WTC11 (cell line): ENCODE data around the gene FGF14. TPM values are rescaled to one million over a fixed set of nuclear protein-coding genes. Genes with fewer than 3 reads are reported as not detected.

ENCODE experiments used
- ATAC-seq: fragments of 200-7000 bp; cut with Tn5 transposase; 2 replicates; pipeline ENCODE4 v1.10.0; 2021; ENCODE audit warnings: mild to moderate bottlenecking, moderate library complexity
- CTCF ChIA-PET: fragments of 300-600 bp; sonication (Branson Sonifier 250); formaldehyde crosslinking; loops from one replicate; lab custom pipeline; 2021; ENCODE audit warnings: antibody characterized with exemption; lab: Charles Lee
- POLR2A ChIA-PET: fragments of 350-600 bp; sonication (Branson Sonifier 250); formaldehyde crosslinking; loops from one replicate; lab custom pipeline; 2021; ENCODE audit warnings: antibody characterized with exemption; lab: Charles Lee
- DNase-seq: peaks from one replicate; pipeline ENCODE4 v3.0.0; 2021; ENCODE audit warnings: low spot score
- H3K27ac Mint-ChIP-seq: 2 replicates; pipeline ENCODE4 v1.8.0; 2021; ENCODE audit warnings: mixed read lengths
- H3K27me3 Mint-ChIP-seq: 2 replicates; pipeline ENCODE4 v1.8.0; 2021; ENCODE audit warnings: low read depth, mild to moderate bottlenecking, moderate library complexity, mixed read lengths
- H3K36me3 Mint-ChIP-seq: 2 replicates; pipeline ENCODE4 v1.8.0; 2021; ENCODE audit warnings: mixed read lengths
- H3K4me1 Mint-ChIP-seq: 2 replicates; pipeline ENCODE4 v1.8.0; 2022; ENCODE audit warnings: mixed read lengths
- H3K4me3 Mint-ChIP-seq: 2 replicates; pipeline ENCODE4 v1.8.0; 2021; ENCODE audit warnings: mild to moderate bottlenecking, moderate library complexity, mixed read lengths
- H3K9me3 Mint-ChIP-seq: 2 replicates; pipeline ENCODE4 v1.8.0; 2021; ENCODE audit warnings: mixed read lengths
- EMX1 ChIP-seq: fragments of 250-450 bp; sonication (Bioruptor Pico); IDR thresholded peaks from 2 replicates; pipeline ENCODE4 v1.8.0; 2021; ENCODE audit warnings: mild to moderate bottlenecking
- ESRRA ChIP-seq: sonication (generic); formaldehyde crosslinking; IDR thresholded peaks from 2 replicates; pipeline ENCODE4 v1.8.1; 2022; ENCODE audit warnings: mild to moderate bottlenecking, missing genetic modification reagents, borderline replicate concordance
- HMGXB4 ChIP-seq: sonication (generic); formaldehyde crosslinking; IDR thresholded peaks from 2 replicates; pipeline ENCODE4 v1.8.1; 2023; ENCODE audit warnings: mild to moderate bottlenecking, moderate library complexity, missing genetic modification reagents
- MYBL2 ChIP-seq: sonication (generic); formaldehyde crosslinking; IDR thresholded peaks from 2 replicates; pipeline ENCODE4 v1.8.1; 2023; ENCODE audit warnings: mild to moderate bottlenecking, moderate library complexity, missing genetic modification reagents
- TCF7 ChIP-seq: sonication (generic); formaldehyde crosslinking; IDR thresholded peaks from 2 replicates; pipeline ENCODE4 v1.8.0; 2022; ENCODE audit warnings: mild to moderate bottlenecking, low read depth, missing genetic modification reagents, moderate library complexity
- ZNF121 ChIP-seq: sonication (generic); formaldehyde crosslinking; IDR thresholded peaks from 2 replicates; pipeline ENCODE4 v1.8.0; 2023; ENCODE audit warnings: missing genetic modification reagents
- ZNF281 ChIP-seq: sonication (generic); formaldehyde crosslinking; IDR thresholded peaks from 2 replicates; pipeline ENCODE4 v1.8.0; 2023; ENCODE audit warnings: mild to moderate bottlenecking, missing genetic modification reagents
- total RNA-seq: library from RNA; stranded (reverse); gene quantifications from 3 replicates; pipeline ENCODE4 v1.2.3, GENCODE V29; 2021
- TF ChIP-seq, protein P1 (sequence below): sonication (generic); formaldehyde crosslinking; IDR thresholded peaks from 2 replicates; pipeline ENCODE4 v1.8.1; 2023; ENCODE audit warnings: mild to moderate bottlenecking, missing genetic modification reagents, borderline replicate concordance
- TF ChIP-seq, protein P2 (sequence below): fragments of 200-600 bp; IDR thresholded peaks from 2 replicates; pipeline ENCODE4 v1.8.0; 2022; ENCODE audit warnings: antibody characterized with exemption

FGF14 gene
- total RNA-seq, 1 experiment from 2014 or later = 0.28 TPM

- TF ChIP-seq, protein P1, sequence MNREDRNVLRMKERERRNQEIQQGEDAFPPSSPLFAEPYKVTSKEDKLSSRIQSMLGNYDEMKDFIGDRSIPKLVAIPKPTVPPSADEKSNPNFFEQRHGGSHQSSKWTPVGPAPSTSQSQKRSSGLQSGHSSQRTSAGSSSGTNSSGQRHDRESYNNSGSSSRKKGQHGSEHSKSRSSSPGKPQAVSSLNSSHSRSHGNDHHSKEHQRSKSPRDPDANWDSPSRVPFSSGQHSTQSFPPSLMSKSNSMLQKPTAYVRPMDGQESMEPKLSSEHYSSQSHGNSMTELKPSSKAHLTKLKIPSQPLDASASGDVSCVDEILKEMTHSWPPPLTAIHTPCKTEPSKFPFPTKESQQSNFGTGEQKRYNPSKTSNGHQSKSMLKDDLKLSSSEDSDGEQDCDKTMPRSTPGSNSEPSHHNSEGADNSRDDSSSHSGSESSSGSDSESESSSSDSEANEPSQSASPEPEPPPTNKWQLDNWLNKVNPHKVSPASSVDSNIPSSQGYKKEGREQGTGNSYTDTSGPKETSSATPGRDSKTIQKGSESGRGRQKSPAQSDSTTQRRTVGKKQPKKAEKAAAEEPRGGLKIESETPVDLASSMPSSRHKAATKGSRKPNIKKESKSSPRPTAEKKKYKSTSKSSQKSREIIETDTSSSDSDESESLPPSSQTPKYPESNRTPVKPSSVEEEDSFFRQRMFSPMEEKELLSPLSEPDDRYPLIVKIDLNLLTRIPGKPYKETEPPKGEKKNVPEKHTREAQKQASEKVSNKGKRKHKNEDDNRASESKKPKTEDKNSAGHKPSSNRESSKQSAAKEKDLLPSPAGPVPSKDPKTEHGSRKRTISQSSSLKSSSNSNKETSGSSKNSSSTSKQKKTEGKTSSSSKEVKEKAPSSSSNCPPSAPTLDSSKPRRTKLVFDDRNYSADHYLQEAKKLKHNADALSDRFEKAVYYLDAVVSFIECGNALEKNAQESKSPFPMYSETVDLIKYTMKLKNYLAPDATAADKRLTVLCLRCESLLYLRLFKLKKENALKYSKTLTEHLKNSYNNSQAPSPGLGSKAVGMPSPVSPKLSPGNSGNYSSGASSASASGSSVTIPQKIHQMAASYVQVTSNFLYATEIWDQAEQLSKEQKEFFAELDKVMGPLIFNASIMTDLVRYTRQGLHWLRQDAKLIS = no peak
- TF ChIP-seq ESRRA = no peak
- TF ChIP-seq, protein P2, sequence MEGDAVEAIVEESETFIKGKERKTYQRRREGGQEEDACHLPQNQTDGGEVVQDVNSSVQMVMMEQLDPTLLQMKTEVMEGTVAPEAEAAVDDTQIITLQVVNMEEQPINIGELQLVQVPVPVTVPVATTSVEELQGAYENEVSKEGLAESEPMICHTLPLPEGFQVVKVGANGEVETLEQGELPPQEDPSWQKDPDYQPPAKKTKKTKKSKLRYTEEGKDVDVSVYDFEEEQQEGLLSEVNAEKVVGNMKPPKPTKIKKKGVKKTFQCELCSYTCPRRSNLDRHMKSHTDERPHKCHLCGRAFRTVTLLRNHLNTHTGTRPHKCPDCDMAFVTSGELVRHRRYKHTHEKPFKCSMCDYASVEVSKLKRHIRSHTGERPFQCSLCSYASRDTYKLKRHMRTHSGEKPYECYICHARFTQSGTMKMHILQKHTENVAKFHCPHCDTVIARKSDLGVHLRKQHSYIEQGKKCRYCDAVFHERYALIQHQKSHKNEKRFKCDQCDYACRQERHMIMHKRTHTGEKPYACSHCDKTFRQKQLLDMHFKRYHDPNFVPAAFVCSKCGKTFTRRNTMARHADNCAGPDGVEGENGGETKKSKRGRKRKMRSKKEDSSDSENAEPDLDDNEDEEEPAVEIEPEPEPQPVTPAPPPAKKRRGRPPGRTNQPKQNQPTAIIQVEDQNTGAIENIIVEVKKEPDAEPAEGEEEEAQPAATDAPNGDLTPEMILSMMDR = no peak
- no peak for TF ChIP-seq MYBL2 (CRISPR knock-in tag)
Observed at GRCh38 chr13:101736566-101736965, 665.3 kb downstream of the FGF14 start (continued).

GRCh38 chr13:101730420-101731000, 671.3 kb downstream of the FGF14 start:
- Mint-ChIP-seq H3K36me3 (no peaks in the 10 kb centered on the region), H3K9me3 (no peaks in the 10 kb centered on the region), H3K27me3 (no peaks in the 10 kb centered on the region), H3K4me3 (no peak overlapping the region), H3K27ac (no peak overlapping the region), H3K4me1 (no peaks in the 10 kb centered on the region)
- DNase-seq (no peak), ATAC-seq (no peak)
- POLR2A ChIA-PET = no interaction called here
- CTCF ChIA-PET = no interaction called here
- no peak for TF ChIP-seq ZNF121 (CRISPR knock-in tag)
- TF ChIP-seq EMX1 (CRISPR knock-in tag) = no peak
- TF ChIP-seq HMGXB4 (CRISPR knock-in tag) = no peak
- TF ChIP-seq ZNF281 (CRISPR knock-in tag) = no peak
- no peak for TF ChIP-seq TCF7 (CRISPR knock-in tag)
- TF ChIP-seq, protein P1 = no peak
